Kidney epithelial cell (primary cell): ENCODE data around the gene NANOGP8. TPM values are rescaled to one million over a fixed set of nuclear protein-coding genes. Genes with fewer than 3 reads are reported as not detected.

Experiments used
- DNase-seq: peaks from one replicate; pipeline ENCODE4 v3.0.0-alpha.2; 2010; ENCODE audit warnings: low read depth
- H3K27me3 ChIP-seq: 2 replicates; pipeline ENCODE4 v1.6.0; 2011; ENCODE audit warnings: low read length; ENCODE audit not compliant: control insufficient read depth, insufficient read depth
- H3K36me3 ChIP-seq: 2 replicates; pipeline ENCODE4 v1.5.1; 2011; ENCODE audit warnings: low read length; ENCODE audit not compliant: control insufficient read depth, insufficient read depth
- H3K4me3 ChIP-seq: 2 replicates; pipeline ENCODE4 v1.5.1; 2011; ENCODE audit warnings: low read depth, mild to moderate bottlenecking, control low read depth, low read length
- total RNA-seq: library from RNA; depleted of rRNA; stranded (reverse); fragments of >200 nt; gene quantifications from 2 replicates; pipeline ENCODE4 v1.2.3, GENCODE V29; 2015
- TF ChIP-seq, protein P1 (sequence below): IDR thresholded peaks from 2 replicates; pipeline ENCODE4 v1.5.1; 2011; ENCODE audit warnings: mild to moderate bottlenecking, moderate library complexity, low read length, control low read depth, inconsistent platforms; ENCODE audit not compliant: insufficient read depth, poor library complexity, severe bottlenecking

Gene NANOGP8
- total RNA-seq, 1 donor from 2014 or later = not detected

DNA sequence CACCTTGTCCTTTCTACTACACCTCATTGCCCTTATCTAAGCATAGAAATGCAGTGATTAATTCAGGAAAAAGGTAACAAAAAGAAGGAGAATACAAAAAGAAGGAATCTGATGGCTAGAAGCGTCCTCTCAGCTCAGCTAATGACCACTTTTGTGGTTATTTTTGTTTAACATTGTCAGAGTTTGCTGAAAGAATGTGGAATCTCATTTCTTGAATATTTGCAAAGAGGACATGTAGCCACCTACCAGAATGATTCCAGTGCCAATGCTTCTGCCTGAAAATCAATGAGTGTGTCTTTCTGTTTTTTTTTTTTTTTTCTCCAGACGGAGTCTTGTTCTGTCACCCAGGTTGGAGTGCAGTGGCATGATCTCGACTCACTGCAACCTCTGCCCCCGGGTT lies 24.5 kb downstream of the NANOGP8 start:
- Histone ChIP-seq H3K27me3 (no peaks in the 10 kb centered on the region), H3K4me3 (no peak overlapping the region), H3K36me3 (no peaks in the 10 kb centered on the region)
- no peak for DNase-seq
- TF ChIP-seq, protein P1, sequence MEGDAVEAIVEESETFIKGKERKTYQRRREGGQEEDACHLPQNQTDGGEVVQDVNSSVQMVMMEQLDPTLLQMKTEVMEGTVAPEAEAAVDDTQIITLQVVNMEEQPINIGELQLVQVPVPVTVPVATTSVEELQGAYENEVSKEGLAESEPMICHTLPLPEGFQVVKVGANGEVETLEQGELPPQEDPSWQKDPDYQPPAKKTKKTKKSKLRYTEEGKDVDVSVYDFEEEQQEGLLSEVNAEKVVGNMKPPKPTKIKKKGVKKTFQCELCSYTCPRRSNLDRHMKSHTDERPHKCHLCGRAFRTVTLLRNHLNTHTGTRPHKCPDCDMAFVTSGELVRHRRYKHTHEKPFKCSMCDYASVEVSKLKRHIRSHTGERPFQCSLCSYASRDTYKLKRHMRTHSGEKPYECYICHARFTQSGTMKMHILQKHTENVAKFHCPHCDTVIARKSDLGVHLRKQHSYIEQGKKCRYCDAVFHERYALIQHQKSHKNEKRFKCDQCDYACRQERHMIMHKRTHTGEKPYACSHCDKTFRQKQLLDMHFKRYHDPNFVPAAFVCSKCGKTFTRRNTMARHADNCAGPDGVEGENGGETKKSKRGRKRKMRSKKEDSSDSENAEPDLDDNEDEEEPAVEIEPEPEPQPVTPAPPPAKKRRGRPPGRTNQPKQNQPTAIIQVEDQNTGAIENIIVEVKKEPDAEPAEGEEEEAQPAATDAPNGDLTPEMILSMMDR = no peak

DNA sequence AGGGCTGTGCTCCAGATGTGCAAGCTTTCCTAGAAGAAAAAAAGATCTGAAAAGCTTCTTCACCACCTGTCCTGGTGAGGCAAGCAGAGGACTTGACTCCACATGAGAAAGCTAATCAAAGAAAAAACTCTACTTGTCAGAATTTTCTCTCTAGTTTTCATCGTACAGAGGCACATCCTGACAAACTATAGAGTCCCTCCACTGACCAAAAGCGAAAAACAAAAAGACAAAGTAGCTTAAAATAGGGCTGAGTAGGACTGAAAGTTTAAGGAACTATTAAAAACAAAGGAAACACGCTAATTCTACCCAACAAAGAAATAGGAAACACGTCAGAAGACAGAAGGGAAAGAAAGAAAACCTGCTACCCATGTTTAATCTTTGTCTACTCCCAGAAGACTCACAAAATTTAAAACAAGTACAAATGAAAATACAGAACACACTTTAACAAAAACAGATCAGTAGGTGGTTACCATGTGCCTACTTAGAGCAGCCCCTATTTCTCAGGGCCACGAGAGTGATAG lies 26.5 kb downstream of the NANOGP8 start:
- Histone ChIP-seq H3K27me3 (no peaks in the 10 kb centered on the region), H3K4me3 (no peak overlapping the region), H3K36me3 (no peaks in the 10 kb centered on the region)
- no peak for DNase-seq
- TF ChIP-seq, protein P1 = no peak

DNA sequence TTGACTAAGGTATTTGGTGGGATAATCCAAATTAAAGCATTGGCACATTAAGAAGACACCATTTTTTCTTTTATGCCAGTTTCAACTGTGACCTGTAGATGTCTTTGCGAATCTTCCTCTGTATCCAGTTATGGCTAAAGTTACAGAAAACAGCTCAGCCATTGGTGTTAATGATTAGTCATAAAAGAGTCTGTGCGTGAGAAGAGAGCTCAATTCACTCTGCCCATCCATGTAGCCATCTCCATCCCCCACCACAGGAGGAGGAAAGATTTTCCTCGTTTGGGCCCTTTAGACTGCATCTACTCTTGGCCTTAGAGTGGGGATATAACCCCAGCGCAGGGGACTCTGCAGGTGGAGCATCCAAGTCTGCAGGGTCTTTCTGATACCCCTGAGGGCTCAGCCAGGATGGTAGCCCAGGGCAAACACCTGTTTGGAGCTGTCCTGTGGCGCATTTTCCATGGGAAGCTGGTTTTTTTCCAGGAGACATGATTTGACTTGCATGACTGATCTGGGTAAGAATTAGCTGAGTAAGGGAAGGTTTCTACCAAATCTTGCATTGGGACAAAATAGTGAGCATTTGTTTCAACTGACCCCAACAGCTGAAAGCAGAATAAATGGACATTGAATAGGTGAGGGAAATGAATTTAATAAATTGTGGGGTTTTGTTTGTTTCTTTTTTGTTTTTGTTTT lies 29.5 kb downstream of the NANOGP8 start:
- TF ChIP-seq, protein P1 = no peak
- no peak overlapping the region for H3K4me3 ChIP-seq
- H3K27me3 ChIP-seq = no peaks in the 10 kb centered on the region
- H3K36me3 ChIP-seq = no peaks in the 10 kb centered on the region
- DNase-seq = peak; percentile 29

DNA sequence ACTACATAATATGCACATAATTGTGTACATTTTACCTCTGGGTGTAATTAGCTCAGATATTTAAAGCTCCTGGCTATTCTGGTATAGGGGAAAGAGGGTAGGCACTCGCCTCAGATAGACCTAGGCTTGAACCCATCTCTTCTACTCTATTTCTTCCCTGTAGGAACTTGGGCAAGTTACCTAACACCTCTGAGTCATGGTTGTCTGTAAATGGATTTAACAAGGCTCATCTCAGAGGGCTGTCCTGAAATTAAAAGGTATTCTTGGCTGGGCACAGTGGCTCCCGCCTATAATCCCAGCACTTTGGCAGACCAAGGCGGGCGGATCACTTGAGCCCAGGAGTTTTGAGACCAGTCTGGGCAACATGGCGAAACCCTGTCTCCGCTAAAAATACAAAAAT lies 30.7 kb downstream of the NANOGP8 start:
- TF ChIP-seq, protein P1 = no peak
- Histone ChIP-seq H3K27me3 (no peaks in the 10 kb centered on the region), H3K4me3 (no peak overlapping the region), H3K36me3 (no peaks in the 10 kb centered on the region)
- DNase-seq = no peak

DNA sequence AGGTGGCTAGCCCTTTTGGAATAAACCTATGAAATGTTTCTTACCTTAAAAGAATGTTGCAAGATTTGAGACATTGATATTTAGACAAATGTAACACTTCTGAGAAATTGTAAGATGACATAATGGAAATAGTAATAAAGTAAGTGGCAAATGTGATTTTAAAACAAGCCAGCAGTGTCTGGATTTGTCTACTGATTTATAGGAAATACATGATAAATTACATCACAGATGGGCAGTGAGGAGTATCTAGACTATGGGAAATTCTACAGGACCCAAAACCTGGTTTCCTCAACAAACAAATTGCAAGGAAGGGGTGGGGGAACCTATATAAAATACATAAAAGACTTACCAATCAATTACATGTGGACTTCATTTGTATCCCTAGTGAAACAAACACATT lies 37.1 kb downstream of the NANOGP8 start:
- DNase-seq = no peak
- Histone ChIP-seq H3K27me3 (no peaks in the 10 kb centered on the region), H3K4me3 (no peak overlapping the region), H3K36me3 (no peaks in the 10 kb centered on the region)
- TF ChIP-seq, protein P1 = no peak

DNA sequence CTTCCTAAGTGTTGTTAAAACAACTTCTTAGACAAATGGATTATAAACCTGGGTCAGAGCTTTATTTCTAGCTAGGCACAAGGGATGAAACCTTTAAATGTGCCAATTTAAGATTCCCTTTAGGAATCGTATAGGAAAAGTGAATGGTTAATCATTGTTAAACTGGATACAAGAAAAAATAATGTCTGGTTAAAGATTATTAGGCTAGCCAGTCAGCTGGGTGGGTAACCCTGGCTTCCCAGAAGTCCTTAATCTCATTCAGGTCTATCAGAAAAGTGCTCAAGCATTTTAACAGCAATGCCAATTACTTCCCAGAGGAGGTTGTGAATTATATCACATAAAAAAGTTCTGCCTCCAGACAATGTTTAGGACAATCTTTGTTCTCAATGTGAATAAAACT lies 37.6 kb downstream of the NANOGP8 start:
- Histone ChIP-seq H3K4me3 (no peak overlapping the region), H3K36me3 (no peaks in the 10 kb centered on the region), H3K27me3 (no peaks in the 10 kb centered on the region)
- TF ChIP-seq, protein P1 = no peak
- DNase-seq = peak; percentile 25
